Trophoblast cell (in vitro differentiated cells and primary cell): ENCODE measurements around the gene KHDC1L. TPM values are rescaled to one million over a fixed set of nuclear protein-coding genes. Genes with fewer than 3 reads are reported as not detected.
A peak's percentile ranks its signal among the peaks of the same experiment; 100 is the strongest.
"Not testable (repeated sequence)": the region's sequence is repeated elsewhere in the genome, so short reads cannot be mapped to it uniquely, and the experiment has no call there.

Experiments
- DNase-seq, 2 donors: peaks; one replicate each; pipeline ENCODE4 v3.0.0-alpha.2; 2016
- H2AFZ ChIP-seq: 2 replicates; pipeline ENCODE4 v1.6.1; 2013; ENCODE audit warnings: low read length, moderate library complexity, mild to moderate bottlenecking; ENCODE audit not compliant: insufficient read depth, poor library complexity
- H2AK5ac ChIP-seq: 2 replicates; pipeline ENCODE4 v1.6.1; 2013; ENCODE audit warnings: mild to moderate bottlenecking, low read length
- H2BK120ac ChIP-seq: 2 replicates; pipeline ENCODE4 v1.6.1; 2013; ENCODE audit warnings: low read length, mild to moderate bottlenecking, moderate library complexity; ENCODE audit not compliant: insufficient read depth, poor library complexity
- H2BK12ac ChIP-seq: 2 replicates; pipeline ENCODE4 v1.6.1; 2013; ENCODE audit warnings: mild to moderate bottlenecking, low read length, moderate library complexity
- H2BK5ac ChIP-seq: 2 replicates; pipeline ENCODE4 v1.6.1; 2013; ENCODE audit warnings: low read length, low read depth, moderate library complexity, mild to moderate bottlenecking; ENCODE audit not compliant: poor library complexity
- H3K14ac ChIP-seq: 2 replicates; pipeline ENCODE4 v1.6.1; 2013; ENCODE audit warnings: mild to moderate bottlenecking, low read length
- H3K18ac ChIP-seq: 2 replicates; pipeline ENCODE4 v1.6.1; 2013; ENCODE audit warnings: mild to moderate bottlenecking, low read length
- H3K23ac ChIP-seq: 2 replicates; pipeline ENCODE4 v1.6.1; 2013; ENCODE audit warnings: low read length
- H3K27ac ChIP-seq: 2 replicates; pipeline ENCODE4 v1.5.1; 2013; ENCODE audit warnings: low read depth, mild to moderate bottlenecking, inconsistent platforms, low read length, moderate library complexity
- H3K27me3 ChIP-seq: 2 replicates; pipeline ENCODE4 v1.6.1; 2013; ENCODE audit warnings: inconsistent platforms, mild to moderate bottlenecking, low read length, moderate library complexity; ENCODE audit not compliant: insufficient read depth
- H3K36me3 ChIP-seq, 2 experiments: 1 replicate in 1 of 2; 2 replicates in 1 of 2; pipeline ENCODE4 v1.6.1; 2013; ENCODE audit warnings: low read length in 2 of 2, mild to moderate bottlenecking in 2 of 2, moderate library complexity in 1 of 2; ENCODE audit not compliant: insufficient read depth in 2 of 2, control insufficient read depth in 1 of 2
- H3K4ac ChIP-seq: 2 replicates; pipeline ENCODE4 v1.6.1; 2013; ENCODE audit warnings: low read depth, mild to moderate bottlenecking, low read length, moderate library complexity
- H3K4me1 ChIP-seq, 2 experiments: 1 replicate in 1 of 2; 2 replicates in 1 of 2; pipeline ENCODE4 v1.6.1; 2013; ENCODE audit warnings: low read length in 2 of 2, mild to moderate bottlenecking in 2 of 2, moderate library complexity in 1 of 2; ENCODE audit not compliant: insufficient read depth in 2 of 2, control insufficient read depth in 1 of 2
- H3K4me2 ChIP-seq: 2 replicates; pipeline ENCODE4 v1.6.1; 2013; ENCODE audit warnings: inconsistent platforms, mild to moderate bottlenecking, low read length, moderate library complexity
- H3K4me3 ChIP-seq: 2 replicates; pipeline ENCODE4 v1.5.1; 2013; ENCODE audit warnings: mild to moderate bottlenecking, low read depth, low read length, inconsistent platforms
- H3K79me1 ChIP-seq: one replicate; pipeline ENCODE4 v1.6.1; 2013; ENCODE audit warnings: low read length
- H3K79me2 ChIP-seq: 2 replicates; pipeline ENCODE4 v1.6.1; 2013; ENCODE audit warnings: low read length, mild to moderate bottlenecking; ENCODE audit not compliant: control insufficient read depth, insufficient read depth, poor library complexity
- H3K9ac ChIP-seq: 2 replicates; pipeline ENCODE4 v1.6.1; 2013; ENCODE audit warnings: mild to moderate bottlenecking, low read length
- H3K9me3 ChIP-seq: 2 replicates; pipeline ENCODE4 v1.6.1; 2013; ENCODE audit warnings: low read depth, mild to moderate bottlenecking, control low read depth, inconsistent platforms, low read length; ENCODE audit not compliant: insufficient read depth
- H4K12ac ChIP-seq: 2 replicates; pipeline ENCODE4 v1.6.1; 2013; ENCODE audit warnings: low read depth, mild to moderate bottlenecking, low read length, moderate library complexity
- H4K8ac ChIP-seq: 2 replicates; pipeline ENCODE4 v1.6.1; 2013; ENCODE audit warnings: low read depth, mild to moderate bottlenecking, low read length, moderate library complexity
- H4K91ac ChIP-seq: one replicate; pipeline ENCODE4 v1.6.1; 2013; ENCODE audit warnings: low read depth, mild to moderate bottlenecking, low read length, moderate library complexity
- WGBS: extraction: QIAGEN DNeasy Blood & Tissue Kit; methylation state at CpG from one replicate; pipeline ENCODE4 v1.1.7; 2013; ENCODE audit warnings: missing lambda C conversion rate; ENCODE audit not compliant: insufficient read length, insufficient coverage; ENCODE audit errors: extremely low coverage; 5-methylcytosine and 5-hydroxymethylcytosine counted together
- polyA plus RNA-seq: library from polyadenylated mRNA; stranded (reverse); fragments of 200-250 nt; gene quantifications from 2 replicates; pipeline ENCODE4 v1.2.3, GENCODE V29; 2013

The KHDC1L gene
- polyA plus RNA-seq = 0.17 TPM in 1 of 2 replicates, not detected in the other

GRCh38 chr6:73225396-73225795 is at the start of gene KHDC1L:
KHDC1L (minus strand) TSS chr6:73225496; CDS start chr6:73225408, 88 bp downstream.
- WGBS = no CpG with 5 or more reads among the region's 4 CpGs

GRCh38 chr6:73269296-73269695 is 44.0 kb upstream of the KHDC1L start:
- H2BK12ac ChIP-seq, H3K23ac ChIP-seq, H2BK120ac ChIP-seq, H4K91ac ChIP-seq, H3K4me3 ChIP-seq, H3K79me2 ChIP-seq, H3K4me2 ChIP-seq, H2AK5ac ChIP-seq, H3K14ac ChIP-seq, H3K4ac ChIP-seq, H2AFZ ChIP-seq, H3K4me1 ChIP-seq, H4K12ac ChIP-seq, H3K9ac ChIP-seq, H2BK5ac ChIP-seq, H3K18ac ChIP-seq, H3K79me1 ChIP-seq, H4K8ac ChIP-seq, DNase-seq, H3K27ac ChIP-seq, H3K9me3 ChIP-seq, H3K27me3 ChIP-seq: not testable (repeated sequence)
- H3K36me3 ChIP-seq = peaks cover 10 to 13% of the 10 kb centered on the region in 2 experiments
- no CpG with 5 or more reads among the region's 13 CpGs for whole genome bisulfite sequencing

More at GRCh38 chr6:73225396-73225795, at the start of gene KHDC1L:
- H3K79me2 ChIP-seq = no peaks in the 10 kb centered on the region
- H4K8ac ChIP-seq = no peak within 1 kb of the TSS
- H2BK5ac ChIP-seq = no peak within 1 kb of the TSS
- H3K79me1 ChIP-seq = no peaks in the 10 kb centered on the region
- no peak within 1 kb of the TSS for H2BK12ac ChIP-seq
- no peaks in the 10 kb centered on the region for H3K27me3 ChIP-seq
- H3K23ac ChIP-seq = no peak within 1 kb of the TSS
- peaks cover 3% of the 10 kb centered on the region for H3K9me3 ChIP-seq
- no peak within 1 kb of the TSS for H4K91ac ChIP-seq
- no peak within 1 kb of the TSS for H3K4me3 ChIP-seq
- no peaks in the 10 kb centered on the region for H3K36me3 ChIP-seq
- no peak within 1 kb of the TSS for H3K4me2 ChIP-seq
- H3K27ac ChIP-seq = no peak within 1 kb of the TSS
- H2AFZ ChIP-seq = no peak within 1 kb of the TSS
- no peak within 1 kb of the TSS for H2AK5ac ChIP-seq
- H2BK120ac ChIP-seq = no peak within 1 kb of the TSS
- H3K14ac ChIP-seq = no peak within 1 kb of the TSS
- H3K4me1 ChIP-seq = no peaks in the 10 kb centered on the region
- no peak within 1 kb of the TSS for H3K18ac ChIP-seq
- H3K4ac ChIP-seq = no peak within 1 kb of the TSS
- DNase-seq = no peak
- no peak within 1 kb of the TSS for H4K12ac ChIP-seq
- H3K9ac ChIP-seq = no peak within 1 kb of the TSS

GRCh38 chr6:73268896-73269295 is 43.6 kb upstream of the KHDC1L start:
- H2AFZ ChIP-seq, H3K18ac ChIP-seq: not testable (repeated sequence)
- WGBS = no CpG with 5 or more reads among the region's 27 CpGs

GRCh38 chr6:73264446-73264845 is 39.1 kb upstream of the KHDC1L start:
- Histone ChIP-seq H2BK12ac (no peak overlapping the region), H3K9ac (no peak overlapping the region), H3K4me1 (peaks cover 14 to 16% of the 10 kb centered on the region in 2 experiments), H3K23ac (no peak overlapping the region), H3K18ac (no peak overlapping the region), H3K4me3 (no peak overlapping the region), H2AFZ (no peak overlapping the region), H3K36me3 (peaks cover 0 to 5% of the 10 kb centered on the region in 2 experiments), H3K4ac (no peak overlapping the region), H2AK5ac (no peak overlapping the region), H2BK120ac (no peak overlapping the region), H3K4me2 (no peak overlapping the region), H3K27me3 (no peaks in the 10 kb centered on the region), H4K91ac (no peak overlapping the region), H4K8ac (no peak overlapping the region), H3K79me1 (peaks cover 9% of the 10 kb centered on the region), H4K12ac (no peak overlapping the region), H3K27ac (no peak overlapping the region), H3K79me2 (peaks cover 7% of the 10 kb centered on the region), H3K9me3 (no peaks in the 10 kb centered on the region), H2BK5ac (no peak overlapping the region), H3K14ac (no peak overlapping the region)
- no CpG with 5 or more reads among the region's 3 CpGs for WGBS
- peak; percentile 38 to 65 for DNase-seq

More at GRCh38 chr6:73268896-73269295, 43.6 kb upstream of the KHDC1L start:
- H3K79me2 ChIP-seq, DNase-seq, H3K4ac ChIP-seq, H4K8ac ChIP-seq, H3K4me2 ChIP-seq, H2BK120ac ChIP-seq, H2AK5ac ChIP-seq, H3K27me3 ChIP-seq, H3K9me3 ChIP-seq, H3K23ac ChIP-seq, H2BK5ac ChIP-seq, H3K27ac ChIP-seq, H3K14ac ChIP-seq, H4K91ac ChIP-seq, H3K4me3 ChIP-seq, H2BK12ac ChIP-seq, H3K4me1 ChIP-seq, H3K79me1 ChIP-seq, H4K12ac ChIP-seq, H3K9ac ChIP-seq: not testable (repeated sequence)
- peaks cover 9 to 13% of the 10 kb centered on the region in 2 experiments for H3K36me3 ChIP-seq
